Caco-2 (cell line): ENCODE measurements around the gene ZNF106. TPM values are rescaled to one million over a fixed set of nuclear protein-coding genes. Genes with fewer than 3 reads are reported as not detected.

Experiments
- BruUV-seq: library from RNA; stranded (reverse); fragments of 400-500 nt; replicated peaks from 2 replicates; lab custom pipeline; 2021; lab: Mats Ljungman, UMichigan
- CTCF ChIA-PET: fragments of 300-600 bp; sonication (Branson Sonifier 250); formaldehyde crosslinking; loops from one replicate; lab custom pipeline; 2022; ENCODE audit warnings: antibody characterized with exemption; lab: Charles Lee
- POLR2A ChIA-PET: fragments of 300-600 bp; sonication (Branson Sonifier 250); formaldehyde crosslinking; loops from one replicate; lab custom pipeline; 2022; ENCODE audit warnings: antibody characterized with exemption; lab: Charles Lee
- DNase-seq, 2 experiments: peaks; one replicate each; pipeline versions ENCODE4 v3.0.0 to v3.0.0-alpha.2; 2020 to 2022
- H3K27me3 ChIP-seq: replicated peaks from 2 replicates; pipeline ENCODE4 v1.6.0; 2011; ENCODE audit warnings: low read length; ENCODE audit not compliant: control insufficient read depth, insufficient read depth
- H3K36me3 ChIP-seq: 2 replicates; pipeline ENCODE4 v1.5.1; 2011; ENCODE audit warnings: low read length; ENCODE audit not compliant: control insufficient read depth, insufficient read depth
- H3K4me1 ChIP-seq: fragments of 250-450 bp; sonication (Bioruptor Pico); 2 replicates; pipeline ENCODE4 v1.5.1; 2020; ENCODE audit warnings: mild to moderate bottlenecking
- H3K4me3 ChIP-seq: 2 replicates; pipeline ENCODE4 v1.5.1; 2011; ENCODE audit warnings: low read depth, mild to moderate bottlenecking, control low read depth, low read length
- H3K9me3 ChIP-seq: fragments of 250-450 bp; sonication (Bioruptor Pico); 2 replicates; pipeline ENCODE4 v1.5.1; 2020; ENCODE audit warnings: mild to moderate bottlenecking, moderate library complexity
- H3K27ac Mint-ChIP-seq: one replicate; pipeline ENCODE4 v1.8.0; 2022; ENCODE audit warnings: mixed read lengths; ENCODE audit not compliant: unreplicated experiment
- H3K27me3 Mint-ChIP-seq: one replicate; pipeline ENCODE4 v1.8.0; 2022; ENCODE audit warnings: mixed read lengths; ENCODE audit not compliant: insufficient read depth, unreplicated experiment
- H3K36me3 Mint-ChIP-seq: one replicate; pipeline ENCODE4 v1.8.0; 2022; ENCODE audit warnings: mild to moderate bottlenecking, mixed read lengths; ENCODE audit not compliant: insufficient read depth, unreplicated experiment
- H3K4me1 Mint-ChIP-seq: one replicate; pipeline ENCODE4 v1.8.0; 2022; ENCODE audit warnings: low read depth, mixed read lengths; ENCODE audit not compliant: unreplicated experiment
- H3K4me3 Mint-ChIP-seq: one replicate; pipeline ENCODE4 v1.8.0; 2022; ENCODE audit warnings: mild to moderate bottlenecking, moderate library complexity, mixed read lengths; ENCODE audit not compliant: unreplicated experiment
- H3K9me3 Mint-ChIP-seq: one replicate; pipeline ENCODE4 v1.8.0; 2022; ENCODE audit warnings: mixed read lengths; ENCODE audit not compliant: unreplicated experiment
- CTCF ChIP-seq, 2 experiments: fragments of 200-600 bp in 1 of 2; IDR thresholded peaks; 1 replicate in 1 of 2; 2 replicates in 1 of 2; pipeline versions ENCODE4 v1.5.1 to v1.8.0; 2011 to 2022; ENCODE audit warnings: antibody characterized with exemption in 1 of 2, control low read depth in 1 of 2, inconsistent platforms in 1 of 2, low read depth in 1 of 2, low read length in 1 of 2, mild to moderate bottlenecking in 1 of 2, moderate library complexity in 1 of 2; ENCODE audit not compliant: insufficient read depth in 1 of 2, severe bottlenecking in 1 of 2, unreplicated experiment in 1 of 2
- intact Hi-C: fragments of 100-400 bp; cut with micrococcal nuclease; formaldehyde crosslinking; loops from one replicate; pipeline ENCODE4 v1.10.0; 2022; ENCODE audit not compliant: unreplicated experiment
- total RNA-seq: library from RNA; stranded (reverse); gene quantifications from 2 replicates; pipeline ENCODE4 v1.2.3, GENCODE V29; 2022

ZNF106 gene
- total RNA-seq, 1 experiment from 2014 or later, result 47.8 TPM

DNA sequence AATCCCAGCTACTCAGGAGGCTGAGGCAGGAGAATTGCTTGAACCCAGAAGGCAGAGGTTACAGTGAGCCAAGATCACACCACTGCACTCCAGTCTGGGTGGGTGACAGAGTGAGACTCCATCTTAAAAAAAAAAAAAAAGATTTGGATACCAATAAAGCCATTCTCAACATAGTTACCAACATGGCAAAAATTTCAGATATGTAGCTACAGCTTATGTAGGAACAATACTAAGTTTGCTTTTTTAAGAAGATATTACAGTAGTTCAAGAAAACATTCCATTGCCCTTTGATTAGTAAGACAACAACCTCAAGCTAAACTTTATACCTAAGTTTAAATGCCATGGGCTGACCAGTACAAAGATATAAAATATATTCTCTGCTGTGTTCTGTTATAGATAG is 34.4 kb downstream of the ZNF106 start:
- BruUV-seq, result no TSS peak
- H3K36me3 ChIP-seq, result no peaks in the 10 kb centered on the region
- H3K27ac Mint-ChIP-seq, result no peak overlapping the region
- no peaks in the 10 kb centered on the region for H3K27me3 Mint-ChIP-seq
- H3K9me3 Mint-ChIP-seq, result no peaks in the 10 kb centered on the region
- peaks cover 3% of the 10 kb centered on the region for H3K36me3 Mint-ChIP-seq
- CTCF ChIA-PET, result interaction anchor here (0.7 kb wide), 1 partner anchor 795 kb away, joined by 3 read pairs; no protein-coding TSS in a partner anchor
- no peaks in the 10 kb centered on the region for H3K4me1 Mint-ChIP-seq
- no peak overlapping the region for H3K4me3 Mint-ChIP-seq
- intact Hi-C loops, result no loop called here
- no peaks in the 10 kb centered on the region for H3K9me3 ChIP-seq
- DNase-seq, result no peak
- POLR2A ChIA-PET, result no interaction called here
- no peak overlapping the region for H3K4me3 ChIP-seq
- H3K4me1 ChIP-seq, result no peaks in the 10 kb centered on the region
- no peak for TF ChIP-seq CTCF (IDR thresholded peaks at IDR 0.05; ENCODE audit: insufficient read depth in 1 of 2, low read depth in 1 of 2, low read length in 1 of 2, severe bottlenecking in 1 of 2, unreplicated experiment in 1 of 2)
- no peaks in the 10 kb centered on the region for H3K27me3 ChIP-seq

DNA sequence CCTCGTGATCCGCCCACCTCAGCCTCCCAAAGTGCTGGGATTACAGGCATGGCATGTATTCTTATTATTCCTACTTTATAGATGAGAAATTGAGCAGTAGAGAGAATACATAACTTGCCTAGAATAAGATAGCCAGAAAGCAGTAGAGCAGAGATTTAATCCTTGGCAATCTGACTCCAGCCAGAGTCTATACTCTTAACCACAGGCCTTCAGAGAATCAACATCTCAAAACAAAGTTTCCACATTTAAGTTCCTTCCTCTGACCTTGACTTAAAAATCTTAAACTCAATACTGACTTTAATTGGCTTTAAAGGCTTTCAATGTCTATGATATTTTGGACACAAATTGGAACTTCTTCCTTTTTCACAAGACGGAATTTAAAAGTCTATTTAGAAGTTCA is 37.1 kb downstream of the ZNF106 start:
- Mint-ChIP-seq H3K4me1 (no peaks in the 10 kb centered on the region), H3K36me3 (peaks cover 25% of the 10 kb centered on the region), H3K4me3 (no peak overlapping the region), H3K27me3 (no peaks in the 10 kb centered on the region), H3K27ac (no peak overlapping the region), H3K9me3 (no peaks in the 10 kb centered on the region)
- no peak for TF ChIP-seq CTCF (IDR thresholded peaks at IDR 0.05; ENCODE audit: insufficient read depth in 1 of 2, low read depth in 1 of 2, low read length in 1 of 2, severe bottlenecking in 1 of 2, unreplicated experiment in 1 of 2)
- Histone ChIP-seq H3K9me3 (no peaks in the 10 kb centered on the region), H3K36me3 (no peaks in the 10 kb centered on the region), H3K4me3 (no peak overlapping the region), H3K27me3 (no peaks in the 10 kb centered on the region), H3K4me1 (no peaks in the 10 kb centered on the region)
- intact Hi-C loops, result no loop called here
- DNase-seq, result no peak
- ChIA-PET POLR2A (no interaction called here), CTCF (no interaction called here)
- no TSS peak for BruUV-seq

- TSS peak; percentile 58 for BruUV-seq
- no peak for TF ChIP-seq CTCF (IDR thresholded peaks at IDR 0.05; ENCODE audit: insufficient read depth in 1 of 2, low read depth in 1 of 2, low read length in 1 of 2, severe bottlenecking in 1 of 2, unreplicated experiment in 1 of 2)
- no peak overlapping the region for H3K4me3 Mint-ChIP-seq
These were observed 40.5 kb downstream of the ZNF106 start for GRCh38 chr15:42450425-42450790.

More at GRCh38 chr15:42450425-42450790, 40.5 kb downstream of the ZNF106 start:
- Histone ChIP-seq H3K4me3 (no peak overlapping the region), H3K4me1 (no peaks in the 10 kb centered on the region), H3K27me3 (no peaks in the 10 kb centered on the region), H3K9me3 (no peaks in the 10 kb centered on the region), H3K36me3 (no peaks in the 10 kb centered on the region)
- no peaks in the 10 kb centered on the region for H3K4me1 Mint-ChIP-seq
- intact Hi-C loops, result no loop called here
- H3K27ac Mint-ChIP-seq, result no peak overlapping the region
- H3K9me3 Mint-ChIP-seq, result no peaks in the 10 kb centered on the region
- no peaks in the 10 kb centered on the region for H3K27me3 Mint-ChIP-seq
- ChIA-PET POLR2A (no interaction called here), CTCF (interaction anchor here (0.9 kb wide), 1 partner anchor 606 kb away, joined by 3 read pairs; no protein-coding TSS in a partner anchor)
- H3K36me3 Mint-ChIP-seq, result peaks cover 39% of the 10 kb centered on the region
- no peak for DNase-seq
